ENCODE data around the gene ZSWIM9. TPM values are rescaled to one million over a fixed set of nuclear protein-coding genes. Genes with fewer than 3 reads are reported as not detected.

The ZSWIM9 gene
- polyA plus RNA-seq, 1 experiment = 0.66 TPM

GRCh38 chr19:48170817-48171347 is 402 bp downstream of the ZSWIM9 start:
- no peak overlapping the region for H3K27ac ChIP-seq (ENCODE audit: low read depth, low read length)
- no peaks in the 10 kb centered on the region; the same call in 1 of the 2 replicates for H3K9me3 ChIP-seq (ENCODE audit: control insufficient read depth, insufficient read depth, low read length)
- POLR2A ChIA-PET = no interaction called here
- CTCF ChIA-PET = interaction anchor here (1.7 to 2.6 kb wide), 2 partner anchors 18 to 23 kb away, joined by 5 to 13 read pairs; no protein-coding TSS in a partner anchor
- H3K4me3 ChIP-seq (ENCODE audit: low read depth, low read length) = peak overlapping the region; percentile 92
- DNase-seq (ENCODE audit: low read depth, low spot score) = no peak
- no peak for TF ChIP-seq CTCF (IDR thresholded peaks at IDR 0.05; ENCODE audit: low read depth, low read length)
- H3K27me3 ChIP-seq (ENCODE audit: control insufficient read depth, insufficient read depth, low read length) = no peaks in the 10 kb centered on the region

GRCh38 chr19:48171710-48172109 is 1.2 kb downstream of the ZSWIM9 start:
- no peak for TF ChIP-seq CTCF (IDR thresholded peaks at IDR 0.05; ENCODE audit: low read depth, low read length)
- no peak for DNase-seq (ENCODE audit: low read depth, low spot score)
- no peaks in the 10 kb centered on the region; the same call in 1 of the 2 replicates for H3K9me3 ChIP-seq (ENCODE audit: control insufficient read depth, insufficient read depth, low read length)
- CTCF ChIA-PET = interaction anchor here (1.7 to 2.6 kb wide), 2 partner anchors 19 to 22 kb away, joined by 5 to 13 read pairs; no protein-coding TSS in a partner anchor
- POLR2A ChIA-PET = no interaction called here
- no peak overlapping the region for H3K27ac ChIP-seq (ENCODE audit: low read depth, low read length)
- H3K4me3 ChIP-seq (ENCODE audit: low read depth, low read length) = peak overlapping the region; percentile 92; the same call in 1 of the 2 replicates
- H3K27me3 ChIP-seq (ENCODE audit: control insufficient read depth, insufficient read depth, low read length) = no peaks in the 10 kb centered on the region

GRCh38 chr19:48174445-48175030 is 4.1 kb downstream of the ZSWIM9 start:
- H3K9me3 ChIP-seq (ENCODE audit: control insufficient read depth, insufficient read depth, low read length) = no peaks in the 10 kb centered on the region; the same call in 1 of the 2 replicates
- no peaks in the 10 kb centered on the region for H3K27me3 ChIP-seq (ENCODE audit: control insufficient read depth, insufficient read depth, low read length)
- no peak overlapping the region for H3K27ac ChIP-seq (ENCODE audit: low read depth, low read length)
- POLR2A ChIA-PET = no interaction called here
- CTCF ChIA-PET = interaction anchor here (1.1 kb wide), 1 partner anchor 211 kb away, joined by 3 read pairs; no protein-coding TSS in a partner anchor
- DNase-seq (ENCODE audit: low read depth, low spot score) = no peak
- no peak overlapping the region for H3K4me3 ChIP-seq (ENCODE audit: low read depth, low read length)
- TF ChIP-seq CTCF (IDR thresholded peaks at IDR 0.05; ENCODE audit: low read depth, low read length) = no peak

- ChIA-PET CTCF (no interaction called here), POLR2A (no interaction called here)
- Histone ChIP-seq H3K9me3 (ENCODE audit: control insufficient read depth, insufficient read depth, low read length) (no peaks in the 10 kb centered on the region; the same call in none of the 2 replicates), H3K27me3 (ENCODE audit: control insufficient read depth, insufficient read depth, low read length) (no peaks in the 10 kb centered on the region), H3K27ac (ENCODE audit: low read depth, low read length) (no peak overlapping the region), H3K4me3 (ENCODE audit: low read depth, low read length) (no peak overlapping the region)
- no peak for TF ChIP-seq CTCF (IDR thresholded peaks at IDR 0.05; ENCODE audit: low read depth, low read length)
- no peak for DNase-seq (ENCODE audit: low read depth, low spot score)
These were observed 5.1 kb downstream of the ZSWIM9 start for GRCh38 chr19:48175578-48175977.

- H3K27ac ChIP-seq (ENCODE audit: low read depth, low read length) = no peak overlapping the region
- no peak for TF ChIP-seq CTCF (IDR thresholded peaks at IDR 0.05; ENCODE audit: low read depth, low read length)
- no peak overlapping the region for H3K4me3 ChIP-seq (ENCODE audit: low read depth, low read length)
- no peak for DNase-seq (ENCODE audit: low read depth, low spot score)
- peaks cover 3% of the 10 kb centered on the region for H3K9me3 ChIP-seq (ENCODE audit: control insufficient read depth, insufficient read depth, low read length)
- ChIA-PET POLR2A (no interaction called here), CTCF (no interaction called here)
- H3K27me3 ChIP-seq (ENCODE audit: control insufficient read depth, insufficient read depth, low read length) = no peaks in the 10 kb centered on the region
These were observed 5.7 kb downstream of the ZSWIM9 start for GRCh38 chr19:48176226-48176625.
